ENCODE measurements around the gene TBPL1. TPM values are rescaled to one million over a fixed set of nuclear protein-coding genes. Genes with fewer than 3 reads are reported as not detected.
A peak's percentile ranks its signal among the peaks of the same experiment; 100 is the strongest.
"Not testable (repeated sequence)": the region's sequence is repeated elsewhere in the genome, so short reads cannot be mapped to it uniquely, and the experiment has no call there.

TBPL1 gene
- total and polyA plus RNA-seq, 2 of the 13 experiments (the other 11 are each of a cell fraction or from before 2014, with no cell fraction given), result 25.3 to 39.3 TPM

DNA sequence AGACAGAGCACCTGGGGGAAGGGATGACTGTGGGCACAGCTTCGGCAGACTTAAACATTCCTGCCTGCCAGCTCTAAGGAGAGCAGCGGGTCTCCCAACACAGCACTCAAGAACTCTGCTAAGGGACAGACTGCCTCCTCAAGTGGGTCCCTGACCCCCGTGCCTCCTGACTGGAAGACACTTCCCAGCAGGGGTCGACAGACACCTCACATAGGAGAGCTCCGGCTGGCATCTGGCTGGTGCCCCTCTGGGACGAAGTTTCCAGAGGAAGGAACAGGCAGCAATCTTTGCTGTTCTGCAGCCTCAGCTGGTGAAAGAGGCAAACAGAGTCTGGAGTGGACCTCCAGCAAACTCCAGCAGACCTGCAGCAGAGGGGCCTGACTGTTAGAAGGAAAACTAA lies 21.8 kb upstream of the TBPL1 start:
- DNase-seq (ENCODE audit: low spot score); H3K9me3 ChIP-seq (ENCODE audit: low read length); H3K4me3 ChIP-seq (replicated peaks in 1 of 3; ENCODE audit: insufficient read depth in 1 of 3, low read depth in 2 of 3, low read length in 3 of 3); H3K27ac ChIP-seq (ENCODE audit: extremely low read length, insufficient read depth, low read length); intact Hi-C loops (cut with micrococcal nuclease; ENCODE audit: unreplicated experiment); CTCF ChIA-PET (ENCODE audit: low intra/inter-chr PET ratio, low total read pairs); H3K36me3 ChIP-seq (replicated peaks in 1 of 2; ENCODE audit: control insufficient read depth in 1 of 2, insufficient read depth in 2 of 2, low read length in 2 of 2); H2AFZ ChIP-seq (ENCODE audit: low read length); ATAC-seq; H3K79me2 ChIP-seq (ENCODE audit: insufficient read depth, low read length); POLR2A ChIA-PET; H3K4me2 ChIP-seq (ENCODE audit: low read depth, low read length); BruUV-seq (replicated peaks); H4K20me1 ChIP-seq (ENCODE audit: insufficient read depth, low read length); in situ Hi-C loops (cut with HindIII; ENCODE audit: extremely low pct_ligation_motif_present, low pct_unique_long_range_greater_than_20kb); FAIRE-seq; H3K4me1 ChIP-seq (ENCODE audit: insufficient read depth, low read length); H3K9ac ChIP-seq (ENCODE audit: insufficient read depth, low read depth, low read length); H3K27me3 ChIP-seq (ENCODE audit: control insufficient read depth in 1 of 2, insufficient read depth in 2 of 2, low read length in 2 of 2): not testable (repeated sequence)
- TF ChIP-seq, protein P1, sequence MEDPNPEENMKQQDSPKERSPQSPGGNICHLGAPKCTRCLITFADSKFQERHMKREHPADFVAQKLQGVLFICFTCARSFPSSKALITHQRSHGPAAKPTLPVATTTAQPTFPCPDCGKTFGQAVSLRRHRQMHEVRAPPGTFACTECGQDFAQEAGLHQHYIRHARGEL (CRISPR knock-in tag; IDR thresholded peaks at IDR 0.05), result 0 out of 2 replicates have a peak, but pooled peaks have one; percentile 45
- TF ChIP-seq STAG1 (CRISPR knock-in tag; IDR thresholded peaks at IDR 0.05), result peak; percentile 48
- TF ChIP-seq, protein P2, sequence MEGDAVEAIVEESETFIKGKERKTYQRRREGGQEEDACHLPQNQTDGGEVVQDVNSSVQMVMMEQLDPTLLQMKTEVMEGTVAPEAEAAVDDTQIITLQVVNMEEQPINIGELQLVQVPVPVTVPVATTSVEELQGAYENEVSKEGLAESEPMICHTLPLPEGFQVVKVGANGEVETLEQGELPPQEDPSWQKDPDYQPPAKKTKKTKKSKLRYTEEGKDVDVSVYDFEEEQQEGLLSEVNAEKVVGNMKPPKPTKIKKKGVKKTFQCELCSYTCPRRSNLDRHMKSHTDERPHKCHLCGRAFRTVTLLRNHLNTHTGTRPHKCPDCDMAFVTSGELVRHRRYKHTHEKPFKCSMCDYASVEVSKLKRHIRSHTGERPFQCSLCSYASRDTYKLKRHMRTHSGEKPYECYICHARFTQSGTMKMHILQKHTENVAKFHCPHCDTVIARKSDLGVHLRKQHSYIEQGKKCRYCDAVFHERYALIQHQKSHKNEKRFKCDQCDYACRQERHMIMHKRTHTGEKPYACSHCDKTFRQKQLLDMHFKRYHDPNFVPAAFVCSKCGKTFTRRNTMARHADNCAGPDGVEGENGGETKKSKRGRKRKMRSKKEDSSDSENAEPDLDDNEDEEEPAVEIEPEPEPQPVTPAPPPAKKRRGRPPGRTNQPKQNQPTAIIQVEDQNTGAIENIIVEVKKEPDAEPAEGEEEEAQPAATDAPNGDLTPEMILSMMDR (CRISPR knock-in tag; IDR thresholded peaks at IDR 0.05), result peak; percentile 39
- 3% methylated on average over 6 of the region's 6 CpGs for WGBS (ENCODE audit: low lambda C conversion rate)

DNA sequence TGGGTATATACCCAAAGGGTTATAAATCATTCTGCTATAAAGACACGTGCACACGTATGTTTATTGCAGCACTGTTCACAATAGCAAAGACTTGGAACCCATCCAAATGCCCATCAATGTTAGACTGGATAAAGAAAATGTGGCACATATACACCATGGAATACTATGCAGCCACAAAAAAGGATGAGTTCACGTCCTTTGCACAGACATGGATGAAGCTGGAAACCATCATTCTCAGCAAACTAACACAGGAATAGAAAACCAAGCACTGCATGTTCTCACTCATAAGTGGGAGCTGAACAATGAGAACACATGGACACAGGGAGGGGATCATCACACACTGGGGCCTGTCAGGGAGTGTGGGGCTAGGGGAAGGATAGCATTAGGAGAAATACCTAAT lies 16.7 kb upstream of the TBPL1 start:
- DNase-seq (ENCODE audit: low spot score); H3K9me3 ChIP-seq (ENCODE audit: low read length); H3K27ac ChIP-seq (ENCODE audit: extremely low read length, insufficient read depth, low read length); POLR2A ChIA-PET; CTCF ChIA-PET (ENCODE audit: low intra/inter-chr PET ratio, low total read pairs); H2AFZ ChIP-seq (ENCODE audit: low read length); FAIRE-seq; BruUV-seq (replicated peaks); H3K4me3 ChIP-seq (replicated peaks in 1 of 3; ENCODE audit: insufficient read depth in 1 of 3, low read depth in 2 of 3, low read length in 3 of 3); ATAC-seq; H3K4me2 ChIP-seq (ENCODE audit: low read depth, low read length); H3K27me3 ChIP-seq (ENCODE audit: control insufficient read depth in 1 of 2, insufficient read depth in 2 of 2, low read length in 2 of 2); in situ Hi-C loops (cut with HindIII; ENCODE audit: extremely low pct_ligation_motif_present, low pct_unique_long_range_greater_than_20kb); H3K4me1 ChIP-seq (ENCODE audit: insufficient read depth, low read length); intact Hi-C loops (cut with micrococcal nuclease; ENCODE audit: unreplicated experiment); H3K79me2 ChIP-seq (ENCODE audit: insufficient read depth, low read length); H4K20me1 ChIP-seq (ENCODE audit: insufficient read depth, low read length); H3K9ac ChIP-seq (ENCODE audit: insufficient read depth, low read depth, low read length); H3K36me3 ChIP-seq (replicated peaks in 1 of 2; ENCODE audit: control insufficient read depth in 1 of 2, insufficient read depth in 2 of 2, low read length in 2 of 2): not testable (repeated sequence)
- 28% methylated on average over 3 of the region's 3 CpGs for WGBS (ENCODE audit: low lambda C conversion rate)
